OCI-LY3 (cell line): ENCODE measurements around the gene RXRA.

Experiments
- H2AFZ ChIP-seq: fragments of 200-600, 300-600 bp; shearing (Covaris generic); 2 replicates; pipeline ENCODE4 v1.6.0; 2014; ENCODE audit warnings: antibody characterized with exemption, low read depth, low read length
- H3K27ac ChIP-seq: fragments of 200-600, 300-600 bp; sonication (generic); 2 replicates; pipeline ENCODE4 v1.5.1; 2014; ENCODE audit warnings: mild to moderate bottlenecking, low read length, moderate library complexity, mixed read lengths
- H3K27me3 ChIP-seq: fragments of 200-600, 300-600 bp; sonication (generic); 2 replicates; pipeline ENCODE4 v1.6.1; 2014; ENCODE audit warnings: low read depth, low read length, mixed read lengths
- H3K36me3 ChIP-seq: fragments of 200-600, 300-600 bp; sonication (generic); replicated peaks from 2 replicates; pipeline ENCODE3; 2014; ENCODE audit warnings: low read depth, low read length, mixed read lengths
- H3K4me1 ChIP-seq: fragments of 300-600, 200-600 bp; sonication (generic); 2 replicates; pipeline ENCODE4 v1.6.1; 2014; ENCODE audit warnings: low read length, mixed read lengths
- H3K4me2 ChIP-seq: fragments of 200-600, 300-600 bp; sonication (generic); 2 replicates; pipeline ENCODE4 v1.6.1; 2014; ENCODE audit warnings: low read length, mixed read lengths
- H3K4me3 ChIP-seq: fragments of 300-600, 200-600 bp; sonication (generic); 2 replicates; pipeline ENCODE4 v1.5.1; 2014; ENCODE audit warnings: antibody characterized with exemption, mild to moderate bottlenecking, low read length, moderate library complexity
- H3K79me2 ChIP-seq: fragments of 300-600, 200-600 bp; shearing (Covaris generic); 2 replicates; pipeline ENCODE4 v1.6.1; 2014; ENCODE audit warnings: mild to moderate bottlenecking, low read length, mixed read lengths
- H3K9ac ChIP-seq: fragments of 300-600, 200-600 bp; shearing (Covaris generic); 2 replicates; pipeline ENCODE4 v1.6.0; 2014; ENCODE audit warnings: mild to moderate bottlenecking, low read length, moderate library complexity
- H3K9me3 ChIP-seq: fragments of 200-600, 300-600 bp; shearing (Covaris generic); 2 replicates; pipeline ENCODE4 v1.6.1; 2014; ENCODE audit warnings: low read length, mixed read lengths; ENCODE audit not compliant: insufficient read depth
- H4K20me1 ChIP-seq: fragments of 200-600, 300-600 bp; sonication (generic); 2 replicates; pipeline ENCODE4 v1.6.1; 2016; ENCODE audit warnings: low read length, mixed read lengths; ENCODE audit not compliant: insufficient read depth
- CTCF ChIP-seq: fragments of 200-600, 300-600 bp; sonication (generic); IDR thresholded peaks from 2 replicates; pipeline ENCODE4 v1.5.1; 2014; ENCODE audit warnings: antibody characterized with exemption, low read length, low read depth
- EZH2phosphoT487 ChIP-seq: fragments of 200-600 bp; shearing (Covaris generic); IDR thresholded peaks from 2 replicates; pipeline ENCODE4 v1.6.1; 2018; ENCODE audit warnings: antibody characterized with exemption, mixed run types, low read depth

Gene RXRA

GRCh38 chr9:134285215-134285845 lies 40.9 kb upstream of the RXRA start:
- H3K36me3 ChIP-seq, result no peaks in the 10 kb centered on the region
- no peaks in the 10 kb centered on the region for H3K79me2 ChIP-seq
- H3K4me3 ChIP-seq, result no peak overlapping the region
- H3K9me3 ChIP-seq, result no peaks in the 10 kb centered on the region
- no peak overlapping the region for H3K9ac ChIP-seq
- no peaks in the 10 kb centered on the region for H4K20me1 ChIP-seq
- no peak overlapping the region for H3K27ac ChIP-seq
- no peaks in the 10 kb centered on the region for H3K27me3 ChIP-seq
- no peak overlapping the region for H3K4me2 ChIP-seq
- TF ChIP-seq CTCF, result no peak
- TF ChIP-seq EZH2phosphoT487, result no peak
- H2AFZ ChIP-seq, result no peak overlapping the region
- H3K4me1 ChIP-seq, result no peaks in the 10 kb centered on the region

GRCh38 chr9:134286471-134287245 lies 39.6 kb upstream of the RXRA start:
- H3K4me1 ChIP-seq, result no peaks in the 10 kb centered on the region
- no peak overlapping the region for H2AFZ ChIP-seq
- H3K36me3 ChIP-seq, result no peaks in the 10 kb centered on the region
- no peaks in the 10 kb centered on the region for H3K27me3 ChIP-seq
- no peaks in the 10 kb centered on the region for H3K9me3 ChIP-seq
- no peaks in the 10 kb centered on the region for H3K79me2 ChIP-seq
- no peak for TF ChIP-seq CTCF
- no peak for TF ChIP-seq EZH2phosphoT487
- H3K4me3 ChIP-seq, result no peak overlapping the region
- no peak overlapping the region for H3K9ac ChIP-seq
- no peak overlapping the region for H3K27ac ChIP-seq
- no peaks in the 10 kb centered on the region for H4K20me1 ChIP-seq
- no peak overlapping the region for H3K4me2 ChIP-seq

- Histone ChIP-seq H4K20me1 (no peaks in the 10 kb centered on the region), H3K79me2 (no peaks in the 10 kb centered on the region), H3K27ac (no peak overlapping the region), H2AFZ (no peak overlapping the region), H3K9me3 (no peaks in the 10 kb centered on the region), H3K4me1 (peaks cover 2% of the 10 kb centered on the region; the same call in 1 of the 2 replicates), H3K4me2 (no peak overlapping the region), H3K27me3 (no peaks in the 10 kb centered on the region), H3K36me3 (no peaks in the 10 kb centered on the region), H3K9ac (no peak overlapping the region), H3K4me3 (no peak overlapping the region)
- TF ChIP-seq CTCF, result no peak
- no peak for TF ChIP-seq EZH2phosphoT487
These were observed 38.4 kb upstream of the RXRA start for GRCh38 chr9:134287591-134288491.

- no peaks in the 10 kb centered on the region for H4K20me1 ChIP-seq
- H3K4me2 ChIP-seq, result no peak overlapping the region
- H3K36me3 ChIP-seq, result no peaks in the 10 kb centered on the region
- H3K9me3 ChIP-seq, result no peaks in the 10 kb centered on the region
- no peak overlapping the region for H3K9ac ChIP-seq
- no peak overlapping the region for H3K27ac ChIP-seq
- TF ChIP-seq EZH2phosphoT487 (no peak), CTCF (no peak)
- H3K79me2 ChIP-seq, result no peaks in the 10 kb centered on the region
- peaks cover 11% of the 10 kb centered on the region for H3K4me1 ChIP-seq
- no peak overlapping the region for H2AFZ ChIP-seq
- no peak overlapping the region for H3K4me3 ChIP-seq
- no peaks in the 10 kb centered on the region for H3K27me3 ChIP-seq
These were observed 37.5 kb upstream of the RXRA start for GRCh38 chr9:134288746-134289145.
